GM15510 (cell line): ENCODE measurements around the gene ERBB4.

Experiments
- POLR2A ChIP-seq: IDR thresholded peaks from 3 replicates; pipeline ENCODE4 v1.6.1; 2011; ENCODE audit warnings: borderline replicate concordance; ENCODE audit not compliant: insufficient read length; ENCODE audit errors: extremely low read depth

Gene ERBB4

DNA sequence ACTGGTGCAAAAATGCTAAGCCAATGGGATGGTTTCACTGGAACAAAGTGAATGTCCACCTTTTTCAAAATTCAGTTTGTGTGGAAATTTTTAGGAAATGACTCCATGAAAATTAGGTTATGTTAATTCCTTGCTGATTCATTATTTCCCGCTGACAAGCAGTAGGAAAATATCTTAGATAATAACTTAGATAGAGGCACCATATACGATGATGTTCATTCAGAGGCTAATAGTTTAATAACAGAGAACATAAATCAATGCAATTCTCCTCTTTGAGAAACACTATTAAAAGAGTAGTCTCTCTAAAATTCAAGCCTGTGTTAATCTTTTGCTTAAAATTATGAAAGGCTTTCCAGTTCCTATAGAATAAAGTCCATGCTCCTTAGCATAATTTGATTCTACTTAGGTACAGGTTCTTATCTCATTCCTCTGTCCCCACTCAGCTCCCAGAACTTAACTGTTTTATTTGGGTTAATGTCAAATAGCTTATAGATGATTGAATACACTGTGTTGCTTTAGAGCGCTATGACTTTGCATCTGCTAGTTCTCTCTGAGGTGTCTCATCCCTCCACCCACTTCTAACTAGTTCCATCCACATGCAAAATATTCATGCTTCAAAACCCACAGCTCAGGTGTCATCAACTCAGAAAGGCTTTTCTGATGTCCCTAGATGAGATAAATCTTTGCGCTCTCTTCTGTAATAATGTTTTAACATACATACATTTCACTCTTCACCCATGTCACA is 503.6 kb downstream of the ERBB4 start:
- no peak for TF ChIP-seq POLR2A

DNA sequence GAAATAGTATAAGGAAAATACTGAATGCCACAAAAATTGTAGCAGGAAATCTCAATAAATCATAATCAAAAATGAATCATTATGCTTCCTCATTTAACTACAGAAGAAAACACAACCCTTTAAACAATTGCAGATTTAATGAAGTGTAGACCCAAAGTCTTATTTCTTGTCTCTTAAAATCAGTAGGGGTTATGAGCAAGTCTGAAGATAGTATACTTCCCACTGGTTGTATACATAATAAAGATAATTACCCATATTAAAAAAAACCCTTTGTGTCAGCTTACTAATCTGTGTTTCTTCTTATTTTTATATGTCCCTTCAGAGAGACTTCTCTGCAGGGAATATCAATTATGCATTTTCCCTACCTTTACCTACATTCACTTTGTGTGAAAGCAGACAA is 504.7 kb downstream of the ERBB4 start:
- no peak for TF ChIP-seq POLR2A

DNA sequence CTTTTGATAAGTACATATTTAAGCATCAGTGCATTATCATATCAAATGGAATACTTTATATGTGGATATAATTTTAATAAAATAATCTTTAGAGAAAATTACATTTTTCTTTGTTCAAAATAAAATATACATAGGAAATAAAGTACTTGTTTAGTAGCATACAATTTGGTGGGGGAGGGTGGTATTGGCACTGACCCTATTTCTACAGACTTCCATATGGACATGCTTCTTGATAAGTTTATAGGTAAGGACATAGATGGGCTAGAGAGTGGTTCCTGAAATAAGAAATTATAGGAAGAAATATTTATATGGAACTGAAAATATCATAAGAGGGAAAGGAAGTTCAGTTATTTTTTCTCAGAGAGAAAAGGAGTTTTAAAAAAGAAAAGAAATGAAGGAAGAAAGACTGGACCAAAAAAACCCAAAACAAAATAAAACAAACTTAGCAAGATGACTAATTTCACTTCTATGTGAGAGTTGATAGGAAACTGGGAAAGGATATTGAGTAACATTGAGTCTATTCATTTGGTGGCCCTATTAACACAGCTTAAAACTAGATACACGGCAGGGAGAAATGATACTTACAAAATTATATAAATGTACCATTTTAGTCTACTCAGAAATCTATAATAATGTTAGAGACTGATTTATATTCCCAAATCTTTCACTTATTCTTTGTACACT is 505.9 kb downstream of the ERBB4 start:
- TF ChIP-seq POLR2A, result no peak

DNA sequence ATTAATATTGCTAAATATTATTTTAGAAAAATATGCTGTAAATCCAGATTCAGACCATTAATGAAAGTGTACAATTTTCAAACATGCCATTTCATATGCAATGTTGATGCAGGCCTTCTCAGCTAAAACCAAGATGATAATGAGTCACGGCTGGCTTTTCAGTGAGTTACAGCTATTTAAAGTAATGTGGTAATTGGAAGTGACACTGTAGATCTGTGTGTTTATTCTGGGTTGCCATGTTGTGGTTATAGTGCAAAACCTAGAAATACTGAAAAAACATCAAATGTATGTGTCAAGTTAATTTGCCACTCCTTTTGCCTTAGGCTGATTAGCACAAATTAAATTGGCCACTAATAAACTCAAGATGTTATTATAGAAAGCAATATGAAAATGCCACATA is 506.6 kb downstream of the ERBB4 start:
- TF ChIP-seq POLR2A, result no peak

GRCh38 chr2:212030709-212031108 is 507.9 kb downstream of the ERBB4 start:
- TF ChIP-seq POLR2A, result no peak

DNA sequence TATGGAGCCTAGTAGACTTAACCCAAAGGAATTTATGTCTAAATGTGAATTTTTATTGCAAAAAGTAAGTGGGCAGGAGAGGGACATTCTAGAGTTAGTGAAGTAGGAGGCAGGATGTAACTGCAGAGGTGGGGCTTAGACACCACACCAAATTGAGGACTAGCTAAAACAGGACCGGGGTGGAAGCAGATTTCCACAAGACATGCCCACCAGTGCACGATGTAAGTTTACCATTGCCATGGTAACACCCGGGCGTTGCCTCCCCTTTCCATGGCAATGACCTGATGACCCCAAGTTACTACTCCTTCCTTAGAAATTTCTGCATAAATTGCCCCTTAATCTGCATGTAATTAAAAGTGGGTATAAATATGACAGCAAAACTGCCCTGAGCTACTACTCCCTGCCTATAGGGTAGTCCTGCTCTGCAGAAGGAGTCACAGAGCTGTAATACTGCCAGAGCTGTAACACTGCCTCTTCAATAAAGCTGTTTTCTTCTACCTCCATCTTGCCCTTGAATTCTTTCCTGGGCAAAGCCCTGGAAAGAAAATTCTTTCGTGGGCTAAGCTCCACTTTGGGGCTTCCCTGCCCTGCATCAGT is 509.7 kb downstream of the ERBB4 start:
- TF ChIP-seq POLR2A, result no peak

DNA sequence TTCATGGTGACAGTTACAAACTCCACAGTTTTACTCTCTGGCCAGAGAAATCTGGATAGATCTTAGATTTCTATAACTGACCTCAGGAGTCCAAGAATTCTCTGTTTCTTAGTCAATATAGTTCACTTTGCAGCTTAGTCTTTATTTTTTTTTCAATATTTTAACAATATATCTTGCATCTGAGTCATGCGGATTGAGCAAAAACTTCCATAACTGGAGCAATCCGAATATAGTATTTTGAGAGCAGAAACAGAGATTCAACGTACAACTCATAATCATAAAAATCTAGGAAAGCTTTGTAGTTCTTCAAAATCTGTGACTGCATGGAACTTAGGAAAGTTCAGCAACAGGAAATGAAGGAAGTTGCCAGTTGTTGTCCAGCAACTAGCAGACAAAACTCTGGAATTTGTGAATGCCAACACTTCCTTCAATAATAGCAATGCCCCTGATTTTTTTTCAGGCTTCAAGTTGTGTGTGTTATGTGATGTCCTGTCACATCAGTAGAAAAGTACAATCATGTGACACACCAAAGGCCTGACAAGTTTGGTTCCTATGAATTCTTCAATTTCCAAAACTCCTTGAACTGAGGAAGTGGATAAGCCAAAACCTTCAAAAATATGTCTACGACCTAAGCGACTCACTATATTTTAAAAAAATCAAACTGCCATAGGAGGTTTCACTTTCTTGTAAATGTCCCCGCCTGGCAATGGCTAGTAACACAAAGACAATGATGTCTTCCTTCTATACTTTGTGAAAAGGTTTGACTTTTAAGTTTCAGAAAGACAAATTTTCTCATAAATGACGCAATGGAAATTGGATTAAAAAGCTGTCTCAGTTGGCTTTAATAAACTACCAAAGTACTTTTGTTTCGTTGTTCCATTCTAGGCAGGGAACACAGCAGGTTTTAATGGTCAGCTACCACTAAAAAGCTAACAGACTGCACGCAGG is 510.6 kb downstream of the ERBB4 start:
- TF ChIP-seq POLR2A, result no peak

- no peak for TF ChIP-seq POLR2A
These were observed 514.6 kb downstream of the ERBB4 start for GRCh38 chr2:212024040-212024439.

GRCh38 chr2:212022966-212023365 is 515.6 kb downstream of the ERBB4 start:
- no peak for TF ChIP-seq POLR2A

DNA sequence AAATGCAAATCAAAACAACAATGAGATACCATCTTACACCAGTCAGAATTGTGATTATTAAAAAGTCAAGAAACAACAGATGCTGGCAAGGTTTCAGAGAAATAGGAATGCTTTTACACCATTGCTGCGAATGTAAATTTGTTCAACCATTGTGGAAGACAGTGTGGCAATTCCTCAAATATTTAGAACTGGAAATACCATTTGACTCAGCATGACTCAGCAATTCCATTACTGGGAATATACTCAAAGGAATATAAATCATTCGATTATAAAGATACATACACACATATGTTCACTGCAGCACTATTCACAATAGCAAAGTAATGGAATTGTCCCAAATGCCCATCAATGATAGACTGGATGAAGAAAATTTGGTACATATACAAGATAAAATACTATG is 516.7 kb downstream of the ERBB4 start:
- no peak for TF ChIP-seq POLR2A

GRCh38 chr2:212015588-212015987 is 523.0 kb downstream of the ERBB4 start:
- TF ChIP-seq POLR2A, result no peak

DNA sequence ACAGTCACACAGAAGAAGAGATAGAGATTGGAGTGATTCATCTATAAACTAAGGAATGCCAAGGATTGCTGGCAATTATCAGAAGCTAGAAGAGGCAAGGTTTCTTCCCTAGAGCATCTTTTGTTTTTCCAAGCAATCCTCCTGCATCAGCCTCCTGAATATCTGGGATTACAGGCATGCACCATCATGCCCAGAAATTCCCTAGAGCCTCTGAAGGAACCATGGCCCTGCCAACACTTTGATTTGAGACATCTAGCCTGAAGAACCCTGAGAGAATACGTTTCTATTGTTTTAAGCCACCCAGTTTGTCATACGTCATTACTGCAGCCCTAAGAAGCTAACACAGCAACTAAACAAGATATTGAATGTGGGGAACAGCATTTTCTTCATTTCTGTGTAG is 525.0 kb downstream of the ERBB4 start:
- TF ChIP-seq POLR2A, result no peak

GRCh38 chr2:212007972-212008371 is 530.6 kb downstream of the ERBB4 start:
- no peak for TF ChIP-seq POLR2A

- TF ChIP-seq POLR2A, result no peak
These were observed 533.4 kb downstream of the ERBB4 start for GRCh38 chr2:212005085-212005671.

GRCh38 chr2:212001325-212001724 is 537.3 kb downstream of the ERBB4 start:
- TF ChIP-seq POLR2A, result no peak

GRCh38 chr2:211996857-211997256 is 541.7 kb downstream of the ERBB4 start:
- TF ChIP-seq POLR2A, result no peak
